Panc1 (cell line): ENCODE measurements around the gene ZNRF4. TPM values are rescaled to one million over a fixed set of nuclear protein-coding genes. Genes with fewer than 3 reads are reported as not detected.

ENCODE experiments used
- ATAC-seq: fragments of 200-7000 bp; cut with Tn5 transposase; 2 replicates; pipeline ENCODE4 v1.9.1; 2020; ENCODE audit warnings: mild to moderate bottlenecking, moderate library complexity
- BruUV-seq: library from RNA; stranded (reverse); fragments of 400-500 nt; replicated peaks from 2 replicates; lab custom pipeline; 2021; lab: Mats Ljungman, UMichigan
- CTCF ChIA-PET: fragments of 300-600 bp; sonication (Branson Sonifier 250); formaldehyde crosslinking; loops from one replicate; lab custom pipeline; 2022; ENCODE audit warnings: antibody characterized with exemption; lab: Charles Lee
- POLR2A ChIA-PET: fragments of 300-600 bp; sonication (Branson Sonifier 250); formaldehyde crosslinking; loops from one replicate; lab custom pipeline; 2022; ENCODE audit warnings: antibody characterized with exemption; lab: Charles Lee
- DNase-seq: peaks from one replicate; pipeline ENCODE4 v3.0.0-alpha.2; 2010; ENCODE audit warnings: low read depth, low spot score
- H3K27ac ChIP-seq: 2 replicates; pipeline ENCODE4 v1.5.1; 2011; ENCODE audit warnings: mild to moderate bottlenecking, low read length, inconsistent platforms
- H3K27me3 ChIP-seq: fragments of 200-500 bp; sonication (Bioruptor generic); 2 replicates; pipeline ENCODE4 v1.6.0; 2014; ENCODE audit warnings: low read length, inconsistent platforms; ENCODE audit not compliant: control insufficient read depth, insufficient read depth
- H3K36me3 ChIP-seq: fragments of 200-500 bp; sonication (Bioruptor generic); 2 replicates; pipeline ENCODE4 v1.5.1; 2014; ENCODE audit warnings: inconsistent platforms, mild to moderate bottlenecking, low read length, moderate library complexity; ENCODE audit not compliant: control insufficient read depth, insufficient read depth
- H3K4me1 ChIP-seq: 2 replicates; pipeline ENCODE4 v1.5.1; 2011; ENCODE audit warnings: inconsistent platforms, mild to moderate bottlenecking, low read length, moderate library complexity; ENCODE audit not compliant: control insufficient read depth, insufficient read depth
- H3K4me3 ChIP-seq, 2 experiments: 2 replicates each; pipeline ENCODE4 v1.5.1; 2011 to 2012; ENCODE audit warnings: low read depth in 2 of 2, low read length in 2 of 2, mild to moderate bottlenecking in 2 of 2, inconsistent platforms in 1 of 2, moderate library complexity in 1 of 2
- H3K9me3 ChIP-seq: fragments of 200-500 bp; sonication (Bioruptor generic); 2 replicates; pipeline ENCODE4 v1.5.1; 2014; ENCODE audit warnings: low read depth, mild to moderate bottlenecking, inconsistent platforms, low read length, moderate library complexity; ENCODE audit not compliant: control insufficient read depth, insufficient read depth
- POLR2AphosphoS5 ChIP-seq: IDR thresholded peaks from 2 replicates; pipeline ENCODE4 v1.6.1; 2012; ENCODE audit warnings: mild to moderate bottlenecking, low read depth, low read length, moderate library complexity
- REST ChIP-seq, 2 experiments: IDR thresholded peaks; 2 replicates each; pipeline ENCODE4 v1.6.1; 2011 to 2012; ENCODE audit warnings: low read depth in 2 of 2, control low read depth in 1 of 2, low read length in 1 of 2, mild to moderate bottlenecking in 1 of 2, moderate library complexity in 1 of 2; ENCODE audit not compliant: insufficient read depth in 1 of 2
- SIN3A ChIP-seq: IDR thresholded peaks from 2 replicates; pipeline ENCODE4 v1.6.1; 2012; ENCODE audit warnings: low read depth, mild to moderate bottlenecking, low read length, moderate library complexity, borderline replicate concordance; ENCODE audit not compliant: insufficient read depth
- TCF7L2 ChIP-seq: IDR thresholded peaks from 2 replicates; pipeline ENCODE4 v1.6.1; 2011; ENCODE audit warnings: mild to moderate bottlenecking, low read depth, low read length, inconsistent platforms
- in situ Hi-C: cut with HindIII; loops from 2 replicates; pipeline ENCODE4 v1.10.0; 2016; ENCODE audit warnings: low sequenced_read_pairs, low pct_unique_long_range_greater_than_20kb
- intact Hi-C: fragments of 100-400 bp; cut with micrococcal nuclease; formaldehyde crosslinking; loops from one replicate; pipeline ENCODE4 v1.10.0; 2022; ENCODE audit not compliant: unreplicated experiment
- total RNA-seq: library from RNA; stranded (reverse); gene quantifications from one replicate; pipeline ENCODE4 v1.2.1, GENCODE V29; 2021; ENCODE audit not compliant: unreplicated experiment
- TF ChIP-seq, protein P1 (sequence below): fragments of 450-650 bp; IDR thresholded peaks from 2 replicates; pipeline ENCODE4 v1.5.1; 2017; ENCODE audit warnings: mild to moderate bottlenecking

ZNRF4 gene
- total RNA-seq, 1 experiment from 2014 or later, result not detected

- Histone ChIP-seq H3K27ac (no peak overlapping the region), H3K36me3 (no peaks in the 10 kb centered on the region), H3K27me3 (no peaks in the 10 kb centered on the region), H3K9me3 (no peaks in the 10 kb centered on the region), H3K4me1 (no peaks in the 10 kb centered on the region), H3K4me3 (no peak overlapping the region)
- POLR2A ChIA-PET, result no interaction called here
- in situ Hi-C loops (no loop called here), intact Hi-C loops (no loop called here)
- DNase-seq, result no peak
- ATAC-seq, result no peak
- CTCF ChIA-PET, result interaction anchor here (0.6 kb wide), 1 partner anchor 238 kb away, joined by 5 read pairs; no protein-coding TSS in a partner anchor
- BruUV-seq, result no TSS peak
- TF ChIP-seq TCF7L2, result no peak
- no peak for TF ChIP-seq REST (IDR thresholded peaks at IDR 0.05; ENCODE audit: insufficient read depth in 1 of 2, low read depth in 2 of 2, low read length in 1 of 2)
Observed at GRCh38 chr19:5457709-5458108, 2.5 kb downstream of the ZNRF4 start.

- Histone ChIP-seq H3K27ac (no peak overlapping the region), H3K4me3 (no peak overlapping the region), H3K27me3 (no peaks in the 10 kb centered on the region), H3K36me3 (no peaks in the 10 kb centered on the region), H3K9me3 (no peaks in the 10 kb centered on the region), H3K4me1 (no peaks in the 10 kb centered on the region)
- BruUV-seq, result no TSS peak
- TF ChIP-seq TCF7L2 (no peak), SIN3A (no peak), POLR2AphosphoS5 (no peak), REST (IDR thresholded peaks at IDR 0.05; ENCODE audit: insufficient read depth in 1 of 2, low read depth in 2 of 2, low read length in 1 of 2) (no peak)
- TF ChIP-seq, protein P1, sequence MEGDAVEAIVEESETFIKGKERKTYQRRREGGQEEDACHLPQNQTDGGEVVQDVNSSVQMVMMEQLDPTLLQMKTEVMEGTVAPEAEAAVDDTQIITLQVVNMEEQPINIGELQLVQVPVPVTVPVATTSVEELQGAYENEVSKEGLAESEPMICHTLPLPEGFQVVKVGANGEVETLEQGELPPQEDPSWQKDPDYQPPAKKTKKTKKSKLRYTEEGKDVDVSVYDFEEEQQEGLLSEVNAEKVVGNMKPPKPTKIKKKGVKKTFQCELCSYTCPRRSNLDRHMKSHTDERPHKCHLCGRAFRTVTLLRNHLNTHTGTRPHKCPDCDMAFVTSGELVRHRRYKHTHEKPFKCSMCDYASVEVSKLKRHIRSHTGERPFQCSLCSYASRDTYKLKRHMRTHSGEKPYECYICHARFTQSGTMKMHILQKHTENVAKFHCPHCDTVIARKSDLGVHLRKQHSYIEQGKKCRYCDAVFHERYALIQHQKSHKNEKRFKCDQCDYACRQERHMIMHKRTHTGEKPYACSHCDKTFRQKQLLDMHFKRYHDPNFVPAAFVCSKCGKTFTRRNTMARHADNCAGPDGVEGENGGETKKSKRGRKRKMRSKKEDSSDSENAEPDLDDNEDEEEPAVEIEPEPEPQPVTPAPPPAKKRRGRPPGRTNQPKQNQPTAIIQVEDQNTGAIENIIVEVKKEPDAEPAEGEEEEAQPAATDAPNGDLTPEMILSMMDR, result no peak
- POLR2A ChIA-PET, result interaction anchor here (0.6 kb wide), 1 partner anchor 25 kb away, joined by 5 read pairs; no protein-coding TSS in a partner anchor
- CTCF ChIA-PET, result no interaction called here
- intact Hi-C loops, result no loop called here
- DNase-seq (no peak), ATAC-seq (no peak)
- in situ Hi-C loops, result no loop called here
Observed at GRCh38 chr19:5458420-5458819, 3.2 kb downstream of the ZNRF4 start.
